Upper lobe of right lung (tissue), 1 donor: ENCODE results near the gene LNPEP. TPM values are rescaled to one million over a fixed set of nuclear protein-coding genes. Genes with fewer than 3 reads are reported as not detected.

Experiments
- ATAC-seq: fragments of 200-7000 bp; cut with Tn5 transposase; one replicate; pipeline ENCODE4 v1.9.1; 2020; ENCODE audit warnings: mild to moderate bottlenecking, moderate library complexity
- DNase-seq: peaks from one replicate; pipeline ENCODE4 v3.0.0-alpha.2; 2020
- H3K27ac ChIP-seq: fragments of 200-600 bp; one replicate; pipeline ENCODE4 v1.8.0; 2022
- H3K27me3 ChIP-seq: fragments of 200-600 bp; one replicate; pipeline ENCODE4 v1.8.0; 2022; ENCODE audit warnings: mild to moderate bottlenecking
- H3K36me3 ChIP-seq: fragments of 200-600 bp; one replicate; pipeline ENCODE4 v1.8.0; 2022
- H3K4me1 ChIP-seq: fragments of 200-600 bp; one replicate; pipeline ENCODE4 v1.8.0; 2022
- H3K4me3 ChIP-seq: fragments of 200-600 bp; one replicate; pipeline ENCODE4 v1.8.0; 2022; ENCODE audit warnings: mild to moderate bottlenecking
- H3K9me3 ChIP-seq: fragments of 200-600 bp; one replicate; pipeline ENCODE4 v1.8.0; 2022
- CTCF ChIP-seq: fragments of 200-600 bp; IDR thresholded peaks from one replicate; pipeline ENCODE4 v1.8.0; 2022; ENCODE audit warnings: antibody characterized with exemption
- intact Hi-C: fragments of 100-400 bp; cut with DNase I; formaldehyde crosslinking; loops from one replicate; pipeline ENCODE4 v1.11.0; 2022
- total RNA-seq: library from RNA; stranded (reverse); fragmentation: NEBNext Ultra II Directional; extraction: Animal tissue kit (Norgen Biotek cat#: 25700); gene quantifications from one replicate; pipeline ENCODE4 v1.2.1, GENCODE V29; 2021
- donor health status: DM: no; HTN: yes; CAD: no; lungs with severe emphysema.

The LNPEP gene
- total RNA-seq, 1 donor from 2014 or later = 50.6 TPM

- Histone ChIP-seq H3K27ac (no peak overlapping the region), H3K9me3 (no peaks in the 10 kb centered on the region), H3K4me3 (no peak overlapping the region), H3K4me1 (no peaks in the 10 kb centered on the region), H3K27me3 (no peaks in the 10 kb centered on the region), H3K36me3 (no peaks in the 10 kb centered on the region)
- TF ChIP-seq CTCF = no peak
- DNase-seq (no peak), ATAC-seq (no peak)
- intact Hi-C loops = no loop called here
Measured at GRCh38 chr5:97041239-97041638, 105.4 kb downstream of the LNPEP start.

- H3K27me3 ChIP-seq = no peaks in the 10 kb centered on the region
- no peaks in the 10 kb centered on the region for H3K4me1 ChIP-seq
- intact Hi-C loops = no loop called here
- DNase-seq = no peak
- H3K4me3 ChIP-seq = no peak overlapping the region
- TF ChIP-seq CTCF = no peak
- no peaks in the 10 kb centered on the region for H3K9me3 ChIP-seq
- H3K27ac ChIP-seq = no peak overlapping the region
- no peaks in the 10 kb centered on the region for H3K36me3 ChIP-seq
- peak; percentile 90 for ATAC-seq
Measured at GRCh38 chr5:97042996-97043395, 107.1 kb downstream of the LNPEP start.

GRCh38 chr5:97043511-97043910 lies 107.6 kb downstream of the LNPEP start:
- ATAC-seq (peak; percentile 15), DNase-seq (no peak)
- TF ChIP-seq CTCF = no peak
- intact Hi-C loops = no loop called here
- H3K27ac ChIP-seq = peak overlapping the region; percentile 37
- no peaks in the 10 kb centered on the region for H3K4me1 ChIP-seq
- H3K27me3 ChIP-seq = no peaks in the 10 kb centered on the region
- H3K4me3 ChIP-seq = no peak overlapping the region
- no peaks in the 10 kb centered on the region for H3K36me3 ChIP-seq
- no peaks in the 10 kb centered on the region for H3K9me3 ChIP-seq

GRCh38 chr5:97044052-97044451 lies 108.2 kb downstream of the LNPEP start:
- Histone ChIP-seq H3K27ac (no peak overlapping the region), H3K36me3 (no peaks in the 10 kb centered on the region), H3K4me3 (no peak overlapping the region), H3K27me3 (no peaks in the 10 kb centered on the region), H3K4me1 (no peaks in the 10 kb centered on the region), H3K9me3 (no peaks in the 10 kb centered on the region)
- peak; percentile 24 for TF ChIP-seq CTCF
- ATAC-seq = peak; percentile 63
- no peak for DNase-seq
- intact Hi-C loops = no loop called here

- intact Hi-C loops = no loop called here
- no peaks in the 10 kb centered on the region for H3K36me3 ChIP-seq
- no peaks in the 10 kb centered on the region for H3K9me3 ChIP-seq
- ATAC-seq = no peak
- no peak for TF ChIP-seq CTCF
- no peaks in the 10 kb centered on the region for H3K27me3 ChIP-seq
- H3K4me1 ChIP-seq = no peaks in the 10 kb centered on the region
- no peak overlapping the region for H3K4me3 ChIP-seq
- H3K27ac ChIP-seq = no peak overlapping the region
- no peak for DNase-seq
Measured at GRCh38 chr5:97046270-97046982, 110.5 kb downstream of the LNPEP start.

GRCh38 chr5:97047076-97047475 lies 111.2 kb downstream of the LNPEP start:
- ATAC-seq (no peak), DNase-seq (no peak)
- intact Hi-C loops = no loop called here
- H3K27ac ChIP-seq = no peak overlapping the region
- no peak overlapping the region for H3K4me3 ChIP-seq
- H3K27me3 ChIP-seq = no peaks in the 10 kb centered on the region
- no peaks in the 10 kb centered on the region for H3K9me3 ChIP-seq
- H3K4me1 ChIP-seq = no peaks in the 10 kb centered on the region
- no peak for TF ChIP-seq CTCF
- H3K36me3 ChIP-seq = no peaks in the 10 kb centered on the region
